Smooth muscle cell (in vitro differentiated cells): Measurements from ENCODE around the gene CASZ1. TPM values are rescaled to one million over a fixed set of nuclear protein-coding genes. Genes with fewer than 3 reads are reported as not detected.

Experiments
- DNase-seq: peaks from one replicate; lab custom pipeline; 2025; ENCODE audit not compliant: unreplicated experiment; lab: John Stamatoyannopoulos, UW
- H2AFZ ChIP-seq: fragments of 200-600 bp; sonication (generic); 2 replicates; pipeline ENCODE4 v1.6.0; 2016; ENCODE audit warnings: antibody characterized with exemption, low read depth, mild to moderate bottlenecking
- H3F3A ChIP-seq: fragments of 200-600 bp; sonication (generic); 2 replicates; pipeline ENCODE4 v1.6.0; 2017; ENCODE audit warnings: antibody characterized with exemption, low read depth
- H3K27ac ChIP-seq: fragments of 200-600 bp; sonication (generic); 2 replicates; pipeline ENCODE4 v1.5.1; 2016; ENCODE audit warnings: low read depth, mild to moderate bottlenecking
- H3K27me3 ChIP-seq: fragments of 200-600 bp; sonication (generic); 2 replicates; pipeline ENCODE4 v1.6.1; 2016; ENCODE audit warnings: low read depth, mild to moderate bottlenecking
- H3K36me3 ChIP-seq: fragments of 200-600 bp; sonication (generic); 2 replicates; pipeline ENCODE4 v1.5.1; 2016; ENCODE audit warnings: low read depth
- H3K4me1 ChIP-seq: fragments of 200-600 bp; sonication (generic); 2 replicates; pipeline ENCODE4 v1.5.1; 2016; ENCODE audit warnings: low read depth
- H3K4me2 ChIP-seq: fragments of 200-600 bp; sonication (generic); 2 replicates; pipeline ENCODE4 v1.6.0; 2016; ENCODE audit warnings: mild to moderate bottlenecking
- H3K4me3 ChIP-seq: fragments of 200-600 bp; sonication (generic); 2 replicates; pipeline ENCODE4 v1.5.1; 2016; ENCODE audit warnings: mild to moderate bottlenecking
- H3K79me2 ChIP-seq: fragments of 200-600 bp; sonication (generic); 2 replicates; pipeline ENCODE4 v1.6.0; 2016; ENCODE audit warnings: low read depth, mild to moderate bottlenecking
- H3K9ac ChIP-seq: fragments of 200-600 bp; sonication (generic); 2 replicates; pipeline ENCODE4 v1.6.0; 2016; ENCODE audit warnings: low read depth
- H3K9me3 ChIP-seq: fragments of 200-600 bp; sonication (generic); replicated peaks from 2 replicates; pipeline ENCODE4 v1.5.1; 2016; ENCODE audit warnings: low read depth
- H4K20me1 ChIP-seq: fragments of 200-600 bp; sonication (generic); 2 replicates; pipeline ENCODE4 v1.6.0; 2016; ENCODE audit warnings: low read depth
- WGBS: methylation state at CpG from one replicate; pipeline ENCODE4 v1.1.7; 2016; ENCODE audit warnings: low lambda C conversion rate; 5-methylcytosine and 5-hydroxymethylcytosine counted together
- polyA plus RNA-seq: library from polyadenylated mRNA; unstranded; fragments of >200 nt; fragmentation: Nextera tagmentation; extraction: Ambion mirVana; gene quantifications from 2 replicates; pipeline ENCODE4 v1.2.1, GENCODE V29; 2016
- total RNA-seq: library from RNA; depleted of rRNA; stranded (reverse); fragments of >200 nt; gene quantifications from 2 replicates; pipeline ENCODE4 v1.2.3, GENCODE V29; 2014
- TF ChIP-seq, protein P1 (sequence below): fragments of 200-600 bp; sonication (generic); IDR thresholded peaks from 2 replicates; pipeline ENCODE4 v1.5.1; 2017; ENCODE audit warnings: borderline replicate concordance, mild to moderate bottlenecking, antibody characterized with exemption; ENCODE audit not compliant: insufficient read depth, poor library complexity, severe bottlenecking

The CASZ1 gene
- total and polyA plus RNA-seq, 2 experiments from 2014 or later: 0.70 to 1.9 TPM

- Histone ChIP-seq H3K79me2 (no peaks in the 10 kb centered on the region), H3K27ac (no peak overlapping the region), H3K36me3 (no peaks in the 10 kb centered on the region), H3K27me3 (no peaks in the 10 kb centered on the region), H3K9me3 (no peaks in the 10 kb centered on the region), H3F3A (no peaks in the 10 kb centered on the region), H4K20me1 (no peaks in the 10 kb centered on the region), H3K4me2 (no peak overlapping the region), H3K9ac (no peak overlapping the region), H3K4me1 (peaks cover 13% of the 10 kb centered on the region), H2AFZ (no peak overlapping the region), H3K4me3 (no peak overlapping the region)
- DNase-seq: no peak
- WGBS: 91% methylated on average over 10 of the region's 10 CpGs
- TF ChIP-seq, protein P1, sequence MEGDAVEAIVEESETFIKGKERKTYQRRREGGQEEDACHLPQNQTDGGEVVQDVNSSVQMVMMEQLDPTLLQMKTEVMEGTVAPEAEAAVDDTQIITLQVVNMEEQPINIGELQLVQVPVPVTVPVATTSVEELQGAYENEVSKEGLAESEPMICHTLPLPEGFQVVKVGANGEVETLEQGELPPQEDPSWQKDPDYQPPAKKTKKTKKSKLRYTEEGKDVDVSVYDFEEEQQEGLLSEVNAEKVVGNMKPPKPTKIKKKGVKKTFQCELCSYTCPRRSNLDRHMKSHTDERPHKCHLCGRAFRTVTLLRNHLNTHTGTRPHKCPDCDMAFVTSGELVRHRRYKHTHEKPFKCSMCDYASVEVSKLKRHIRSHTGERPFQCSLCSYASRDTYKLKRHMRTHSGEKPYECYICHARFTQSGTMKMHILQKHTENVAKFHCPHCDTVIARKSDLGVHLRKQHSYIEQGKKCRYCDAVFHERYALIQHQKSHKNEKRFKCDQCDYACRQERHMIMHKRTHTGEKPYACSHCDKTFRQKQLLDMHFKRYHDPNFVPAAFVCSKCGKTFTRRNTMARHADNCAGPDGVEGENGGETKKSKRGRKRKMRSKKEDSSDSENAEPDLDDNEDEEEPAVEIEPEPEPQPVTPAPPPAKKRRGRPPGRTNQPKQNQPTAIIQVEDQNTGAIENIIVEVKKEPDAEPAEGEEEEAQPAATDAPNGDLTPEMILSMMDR: no peak
These were observed 126.3 kb downstream of the CASZ1 start for GRCh38 chr1:10670190-10670589.

DNA sequence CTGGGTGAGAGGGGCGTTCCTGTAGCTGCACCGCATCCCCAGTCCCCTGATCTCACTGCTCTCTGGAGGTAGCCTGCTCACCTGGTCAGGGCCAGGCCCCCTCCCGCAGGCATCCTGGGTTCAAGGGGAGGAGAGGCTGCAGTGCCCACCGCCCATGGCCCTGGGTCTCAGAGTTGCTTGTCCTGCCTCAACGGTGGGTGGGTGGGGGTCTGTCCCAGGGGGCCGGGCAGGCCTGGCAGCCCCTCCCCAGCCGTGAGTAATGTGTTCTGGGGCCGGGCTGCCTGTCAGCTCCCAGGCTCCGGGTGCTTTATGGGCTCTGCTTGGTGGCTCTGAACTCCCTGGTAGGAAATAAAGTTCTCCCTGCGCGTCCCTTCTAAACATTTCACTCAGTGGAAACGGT, 126.9 kb downstream of the CASZ1 start:
- Histone ChIP-seq H3K9me3 (no peaks in the 10 kb centered on the region), H3K4me2 (no peak overlapping the region), H3K4me1 (peaks cover 13% of the 10 kb centered on the region), H3K4me3 (no peak overlapping the region), H3K27me3 (no peaks in the 10 kb centered on the region), H3F3A (no peaks in the 10 kb centered on the region), H3K27ac (no peak overlapping the region), H3K36me3 (no peaks in the 10 kb centered on the region), H4K20me1 (no peaks in the 10 kb centered on the region), H3K79me2 (no peaks in the 10 kb centered on the region), H3K9ac (no peak overlapping the region), H2AFZ (no peak overlapping the region)
- DNase-seq: no peak
- TF ChIP-seq, protein P1: no peak
- WGBS: 82% methylated on average over 10 of the region's 12 CpGs

- no peak overlapping the region for H3K4me2 ChIP-seq
- H3K36me3 ChIP-seq: no peaks in the 10 kb centered on the region
- no peaks in the 10 kb centered on the region for H3F3A ChIP-seq
- H4K20me1 ChIP-seq: no peaks in the 10 kb centered on the region
- DNase-seq: no peak
- no peaks in the 10 kb centered on the region for H3K27me3 ChIP-seq
- H3K4me1 ChIP-seq: peaks cover 25% of the 10 kb centered on the region
- H3K9me3 ChIP-seq: no peaks in the 10 kb centered on the region
- H3K79me2 ChIP-seq: no peaks in the 10 kb centered on the region
- H2AFZ ChIP-seq: no peak overlapping the region
- WGBS: 89% methylated on average over 27 of the region's 40 CpGs
- H3K27ac ChIP-seq: no peak overlapping the region
- TF ChIP-seq, protein P1: no peak
- no peak overlapping the region for H3K4me3 ChIP-seq
- H3K9ac ChIP-seq: no peak overlapping the region
These were observed 128.3 kb downstream of the CASZ1 start for GRCh38 chr1:10667861-10668761.
